Breast epithelium (tissue), 4 donors: ENCODE measurements around the gene SP100. TPM values are rescaled to one million over a fixed set of nuclear protein-coding genes. Genes with fewer than 3 reads are reported as not detected.

Experiments
- DNase-seq, 2 donors: peaks; one replicate each; pipeline ENCODE4 v3.0.0-alpha.2; 2019; ENCODE audit warnings: low spot score in 2 of 2
- H3K27ac ChIP-seq, 2 donors: fragments of 200-600 bp; sonication (generic) in 1 of 2; one replicate each; pipeline ENCODE4 v1.5.1; 2016 to 2019; ENCODE audit warnings: mild to moderate bottlenecking in 1 of 2
- H3K27me3 ChIP-seq, 2 donors: fragments of 200-600 bp; sonication (generic) in 1 of 2; one replicate each; pipeline versions ENCODE4 v1.5.1 to v1.6.0; 2017 to 2019; ENCODE audit warnings: control low read depth in 1 of 2, mild to moderate bottlenecking in 1 of 2
- H3K36me3 ChIP-seq: fragments of 200-600 bp; one replicate; pipeline ENCODE4 v1.5.1; 2019
- H3K4me1 ChIP-seq, 2 donors: fragments of 200-600 bp; sonication (generic); one replicate each; pipeline ENCODE4 v1.5.1; 2016 to 2019; ENCODE audit warnings: control low read depth in 1 of 2
- H3K4me3 ChIP-seq, 3 donors: fragments of 200-600 bp; sonication (generic); 1 replicate in 2 of 3; 2 replicates in 1 of 3; pipeline ENCODE4 v1.5.1; 2016 to 2019; ENCODE audit warnings: mild to moderate bottlenecking in 3 of 3, moderate library complexity in 2 of 3
- H3K9me3 ChIP-seq, 2 donors: fragments of 200-600 bp; sonication (generic) in 1 of 2; one replicate each; pipeline ENCODE4 v1.5.1; 2016 to 2019; ENCODE audit warnings: control low read depth in 1 of 2
- CTCF ChIP-seq, 3 donors: fragments of 450-650 bp; IDR thresholded peaks; one replicate each; pipeline ENCODE4 v1.5.1; 2016 to 2017; ENCODE audit warnings: antibody characterized with exemption in 3 of 3, mild to moderate bottlenecking in 3 of 3, moderate library complexity in 3 of 3
- POLR2A ChIP-seq: fragments of 450-650 bp; IDR thresholded peaks from one replicate; pipeline ENCODE4 v1.6.1; 2016; ENCODE audit warnings: antibody characterized with exemption, mild to moderate bottlenecking, moderate library complexity
- POLR2AphosphoS5 ChIP-seq, 3 donors: sonication (generic); formaldehyde crosslinking; IDR thresholded peaks; one replicate each; pipeline ENCODE4 v1.6.1; 2017; ENCODE audit warnings: antibody characterized with exemption in 3 of 3
- intact Hi-C: fragments of 100-400 bp; cut with DNase I; formaldehyde crosslinking; loops from one replicate; pipeline ENCODE4 v1.15.1; 2023; ENCODE audit warnings: low total_unique reads
- total RNA-seq, 3 donors: library from RNA; depleted of rRNA; stranded (reverse); fragments of >200 nt; gene quantifications; one replicate each; pipeline ENCODE4 v1.1.0, GENCODE V29; 2016

The SP100 gene
- total RNA-seq, 3 donors from 2014 or later = 128 to 157 (median 152) TPM

- no peak for DNase-seq
- Histone ChIP-seq H3K4me1 (no peaks in the 10 kb centered on the region), H3K4me3 (no peak overlapping the region), H3K27ac (no peak overlapping the region), H3K9me3 (peaks cover 14 to 25% of the 10 kb centered on the region in 2 donors), H3K36me3 (peaks cover 10% of the 10 kb centered on the region), H3K27me3 (no peaks in the 10 kb centered on the region)
- intact Hi-C loops = no loop called here
- TF ChIP-seq POLR2AphosphoS5 (IDR thresholded peaks at IDR 0.05) (no peak), CTCF (IDR thresholded peaks at IDR 0.05) (no peak), POLR2A (no peak)
Measured at GRCh38 chr2:230541934-230542380, 126.0 kb downstream of the SP100 start.

- H3K4me1 ChIP-seq = no peaks in the 10 kb centered on the region
- H3K9me3 ChIP-seq = peaks cover 14 to 25% of the 10 kb centered on the region in 2 donors
- intact Hi-C loops = no loop called here
- no peaks in the 10 kb centered on the region for H3K27me3 ChIP-seq
- H3K4me3 ChIP-seq = no peak overlapping the region
- no peak overlapping the region for H3K27ac ChIP-seq
- H3K36me3 ChIP-seq = peaks cover 10% of the 10 kb centered on the region
- no peak for DNase-seq
- TF ChIP-seq POLR2A = no peak
- TF ChIP-seq CTCF (IDR thresholded peaks at IDR 0.05) = no peak
- TF ChIP-seq POLR2AphosphoS5 (IDR thresholded peaks at IDR 0.05) = no peak
Measured at GRCh38 chr2:230542751-230543150, 126.8 kb downstream of the SP100 start.

- no peaks in the 10 kb centered on the region for H3K27me3 ChIP-seq
- no peak for TF ChIP-seq CTCF (IDR thresholded peaks at IDR 0.05)
- intact Hi-C loops = no loop called here
- H3K27ac ChIP-seq = no peak overlapping the region
- H3K4me1 ChIP-seq = no peaks in the 10 kb centered on the region
- H3K4me3 ChIP-seq = no peak overlapping the region
- no peak for DNase-seq
- H3K36me3 ChIP-seq = no peaks in the 10 kb centered on the region
- H3K9me3 ChIP-seq = peaks cover 5 to 6% of the 10 kb centered on the region in 2 donors
Measured at GRCh38 chr2:230552181-230552580, 136.2 kb downstream of the SP100 start.

- no peak for DNase-seq
- Histone ChIP-seq H3K27ac (no peak overlapping the region), H3K4me3 (no peak overlapping the region), H3K9me3 (peaks cover 5 to 6% of the 10 kb centered on the region in 2 donors), H3K27me3 (no peaks in the 10 kb centered on the region), H3K4me1 (no peaks in the 10 kb centered on the region), H3K36me3 (no peaks in the 10 kb centered on the region)
- TF ChIP-seq CTCF (IDR thresholded peaks at IDR 0.05) (no peak), POLR2A (no peak), POLR2AphosphoS5 (IDR thresholded peaks at IDR 0.05) (no peak)
- intact Hi-C loops = no loop called here
Measured at GRCh38 chr2:230557065-230557464, 141.1 kb downstream of the SP100 start.

- no peaks in the 10 kb centered on the region for H3K27me3 ChIP-seq
- intact Hi-C loops = no loop called here
- H3K4me1 ChIP-seq = no peaks in the 10 kb centered on the region
- no peak overlapping the region for H3K27ac ChIP-seq
- H3K9me3 ChIP-seq = no peaks in the 10 kb centered on the region
- H3K36me3 ChIP-seq = no peaks in the 10 kb centered on the region
- no peak for DNase-seq
- no peak for TF ChIP-seq CTCF (IDR thresholded peaks at IDR 0.05)
- H3K4me3 ChIP-seq = no peak overlapping the region
Measured at GRCh38 chr2:230564805-230565779, 149.1 kb downstream of the SP100 start.
